ENCODE measurements around the gene MYMK.
"Not testable (repeated sequence)": the region's sequence is repeated elsewhere in the genome, so short reads cannot be mapped to it uniquely, and the experiment has no call there.

Gene MYMK, protein sequence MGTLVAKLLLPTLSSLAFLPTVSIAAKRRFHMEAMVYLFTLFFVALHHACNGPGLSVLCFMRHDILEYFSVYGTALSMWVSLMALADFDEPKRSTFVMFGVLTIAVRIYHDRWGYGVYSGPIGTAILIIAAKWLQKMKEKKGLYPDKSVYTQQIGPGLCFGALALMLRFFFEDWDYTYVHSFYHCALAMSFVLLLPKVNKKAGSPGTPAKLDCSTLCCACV

GRCh38 chr9:133524679-133525228 is at the start of gene MYMK:
MYMK (minus strand) TSS chr9:133524959; CDS start chr9:133524844, 115 bp downstream.
- no peak for DNase-seq

DNA sequence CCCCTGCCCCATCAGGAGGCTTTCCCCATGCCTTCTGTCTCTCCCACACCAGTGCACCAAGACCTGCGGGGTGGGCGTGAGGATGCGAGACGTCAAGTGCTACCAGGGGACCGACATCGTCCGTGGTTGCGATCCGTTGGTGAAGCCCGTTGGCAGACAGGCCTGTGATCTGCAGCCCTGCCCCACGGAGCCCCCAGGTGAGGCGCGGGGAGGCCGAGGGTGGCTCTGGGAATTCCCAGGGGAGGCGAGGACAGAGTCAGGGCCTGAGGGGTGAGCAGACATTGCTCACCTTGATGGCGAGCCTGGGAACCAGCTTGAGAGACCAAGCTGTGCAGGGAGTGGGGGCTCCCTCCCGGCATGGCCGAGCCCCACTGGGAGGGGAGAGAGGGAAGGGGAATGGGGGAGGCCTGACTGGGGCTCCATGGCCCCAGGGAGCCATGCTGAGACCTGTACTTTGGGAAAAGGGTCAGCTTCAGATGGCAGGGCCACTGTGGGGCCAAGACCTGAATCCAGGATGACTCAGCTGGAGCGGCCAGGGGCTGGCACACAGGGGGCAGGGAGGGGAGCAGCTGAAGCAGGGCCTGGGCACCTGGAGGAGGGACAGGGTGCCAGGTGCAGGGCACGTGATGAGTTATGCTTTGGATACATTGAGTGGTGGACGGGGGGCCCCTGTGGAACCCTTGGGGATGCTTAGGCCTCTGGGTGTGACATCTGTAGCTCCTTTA is 49.2 kb upstream of the MYMK start:
- no peak for DNase-seq

GRCh38 chr9:133572821-133573361 is 48.1 kb upstream of the MYMK start:
- no peak for DNase-seq

GRCh38 chr9:133571896-133572595 is 47.3 kb upstream of the MYMK start:
- no peak for DNase-seq

DNA sequence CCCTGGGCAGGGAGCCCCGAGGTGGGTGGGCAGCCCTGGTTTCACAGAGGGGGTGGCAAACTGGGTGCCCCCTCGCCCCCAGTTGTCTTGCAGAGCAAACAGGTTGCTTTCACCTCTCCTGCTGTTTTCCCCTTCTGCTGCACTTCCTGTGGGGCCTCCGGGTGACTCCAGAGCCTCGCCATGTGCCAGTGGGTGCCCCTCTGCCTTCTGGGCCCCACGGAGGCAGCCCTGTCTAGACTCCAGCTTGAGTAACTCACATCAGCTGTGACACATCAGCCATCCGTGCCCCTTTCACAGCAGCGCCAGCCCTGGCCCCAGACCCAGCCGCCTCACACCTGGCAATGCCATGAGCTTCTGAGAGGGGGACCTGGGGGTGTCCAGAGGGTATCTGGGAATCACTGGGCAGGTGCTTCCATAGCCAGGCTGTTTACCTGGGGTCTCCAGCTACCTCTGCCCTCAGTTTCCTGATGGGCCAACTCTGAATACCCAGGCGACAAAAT is 46.7 kb upstream of the MYMK start:
- no peak for DNase-seq

- no peak for DNase-seq
These were observed 45.9 kb upstream of the MYMK start for GRCh38 chr9:133570691-133571080.

GRCh38 chr9:133569891-133570690 is 45.3 kb upstream of the MYMK start:
- no peak for DNase-seq

GRCh38 chr9:133569121-133569785 is 44.5 kb upstream of the MYMK start:
- DNase-seq, result no peak

GRCh38 chr9:133568186-133568585 is 43.4 kb upstream of the MYMK start:
- DNase-seq, result no peak

DNA sequence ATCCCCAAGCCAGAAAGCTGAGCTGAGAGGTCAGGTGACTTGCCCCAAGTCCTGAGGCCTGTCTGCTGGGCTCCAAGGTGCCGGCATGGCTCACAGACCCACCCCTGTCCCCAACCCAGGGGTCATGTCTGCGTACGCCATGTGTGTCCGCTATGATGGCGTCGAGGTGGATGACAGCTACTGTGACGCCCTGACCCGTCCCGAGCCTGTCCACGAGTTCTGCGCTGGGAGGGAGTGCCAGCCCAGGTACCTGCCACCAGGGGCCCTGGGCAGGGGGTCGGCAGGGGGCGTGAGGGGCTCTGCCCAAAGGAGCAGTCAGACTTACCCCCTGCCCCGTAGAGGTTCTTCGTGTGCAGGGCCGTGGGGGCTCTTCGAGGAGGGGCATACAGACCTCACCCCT is 42.1 kb upstream of the MYMK start:
- DNase-seq, result no peak

GRCh38 chr9:133566382-133566781 is 41.6 kb upstream of the MYMK start:
- no peak for DNase-seq

GRCh38 chr9:133564451-133565116 is 39.8 kb upstream of the MYMK start:
- DNase-seq, result no peak

DNA sequence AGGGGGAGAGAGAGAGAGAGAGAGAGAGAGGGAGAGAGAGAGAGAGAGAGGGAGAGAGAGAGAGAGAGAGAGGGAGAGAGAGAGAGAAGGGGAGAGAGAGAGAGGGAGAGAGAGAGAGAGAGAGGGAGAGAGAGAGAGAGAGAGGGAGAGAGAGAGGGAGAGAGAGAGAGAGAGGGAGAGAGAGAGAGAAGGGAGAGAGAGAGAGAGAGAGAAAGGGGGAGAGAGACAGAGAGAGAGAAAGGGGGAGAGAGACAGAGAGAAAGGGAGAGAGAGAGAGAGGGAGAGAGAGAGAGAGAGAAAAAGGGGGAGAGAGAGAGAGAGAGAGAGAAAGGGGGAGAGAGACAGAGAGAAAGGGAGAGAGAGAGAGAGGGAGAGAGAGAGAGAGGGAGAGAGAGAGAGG is 39.1 kb upstream of the MYMK start:
- not testable (repeated sequence) for DNase-seq

DNA sequence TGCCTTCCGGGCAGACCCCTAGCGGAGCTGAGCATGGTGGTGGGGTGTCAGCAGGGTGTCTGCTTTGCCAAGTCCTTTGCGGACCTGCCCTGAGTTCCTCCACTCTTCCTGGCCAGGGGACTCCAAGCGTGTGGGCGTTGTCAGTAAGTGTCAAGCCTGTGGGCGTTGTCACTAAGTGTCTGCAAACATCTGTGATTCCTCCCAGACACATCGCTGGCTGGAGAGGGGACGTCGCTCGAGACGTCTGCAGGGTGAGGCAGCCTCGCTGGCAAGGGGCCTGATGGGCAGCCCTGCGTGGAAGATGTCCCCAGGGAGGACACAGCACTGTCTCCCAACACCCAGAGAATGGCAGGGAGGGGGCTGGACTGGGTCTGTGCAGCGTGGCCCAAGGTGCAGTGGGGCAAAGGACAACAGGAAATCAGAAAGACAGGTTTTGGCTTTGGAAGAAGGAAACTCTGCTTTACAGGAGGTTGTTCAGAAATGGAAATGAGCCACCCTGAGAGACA is 38.6 kb upstream of the MYMK start:
- no peak for DNase-seq

GRCh38 chr9:133562611-133563290 is 38.0 kb upstream of the MYMK start:
- no peak for DNase-seq

DNA sequence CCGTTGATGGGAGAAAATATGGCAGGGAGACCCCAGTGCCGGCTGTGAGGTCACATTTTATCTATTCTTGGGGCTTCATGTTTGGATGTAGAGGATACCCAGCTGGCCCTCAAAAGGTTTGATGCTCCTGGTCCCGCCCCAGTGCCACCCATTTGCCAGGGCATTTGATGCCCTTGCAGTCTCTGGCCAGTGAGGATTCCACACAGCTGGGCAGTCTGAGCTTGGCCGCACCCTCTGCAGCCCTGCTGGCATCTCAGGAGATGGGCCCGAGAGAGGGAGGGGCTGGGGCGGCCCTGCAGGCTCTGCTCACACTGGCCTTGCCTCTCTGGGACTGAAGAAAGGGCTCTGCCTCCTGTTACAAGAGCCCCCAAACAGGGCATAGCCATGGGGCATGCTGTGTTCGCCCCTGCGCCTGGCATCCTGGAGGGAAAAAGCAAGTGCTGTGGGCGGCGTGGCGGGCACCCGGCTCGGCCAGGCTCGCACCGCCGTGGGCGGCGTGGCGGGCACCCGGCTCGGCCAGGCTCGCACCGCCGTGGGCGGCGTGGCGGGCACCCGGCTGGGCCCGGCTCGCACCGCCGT is 37.3 kb upstream of the MYMK start:
- DNase-seq, result no peak

GRCh38 chr9:133560944-133561343 is 36.2 kb upstream of the MYMK start:
- DNase-seq, result no peak

DNA sequence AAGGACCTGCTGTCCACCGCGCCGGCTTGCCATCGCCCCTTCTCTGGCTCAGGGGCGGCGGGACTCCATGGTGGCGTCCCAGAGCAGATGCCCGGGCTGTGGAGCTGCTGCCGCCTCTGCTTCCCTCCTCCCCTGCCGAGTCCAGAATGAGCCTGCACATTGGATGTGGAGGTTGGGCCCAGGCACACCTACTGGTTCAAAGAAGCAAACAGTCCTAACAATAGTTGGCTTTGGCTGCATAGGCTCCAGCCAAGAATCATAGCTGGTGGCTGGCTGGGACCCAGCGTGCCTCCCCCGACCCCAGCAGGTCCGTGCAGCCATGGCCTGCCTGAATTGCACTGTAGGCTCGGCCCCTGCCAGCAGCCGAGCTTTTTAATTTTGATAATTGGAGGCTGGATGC is 35.6 kb upstream of the MYMK start:
- DNase-seq, result no peak

DNA sequence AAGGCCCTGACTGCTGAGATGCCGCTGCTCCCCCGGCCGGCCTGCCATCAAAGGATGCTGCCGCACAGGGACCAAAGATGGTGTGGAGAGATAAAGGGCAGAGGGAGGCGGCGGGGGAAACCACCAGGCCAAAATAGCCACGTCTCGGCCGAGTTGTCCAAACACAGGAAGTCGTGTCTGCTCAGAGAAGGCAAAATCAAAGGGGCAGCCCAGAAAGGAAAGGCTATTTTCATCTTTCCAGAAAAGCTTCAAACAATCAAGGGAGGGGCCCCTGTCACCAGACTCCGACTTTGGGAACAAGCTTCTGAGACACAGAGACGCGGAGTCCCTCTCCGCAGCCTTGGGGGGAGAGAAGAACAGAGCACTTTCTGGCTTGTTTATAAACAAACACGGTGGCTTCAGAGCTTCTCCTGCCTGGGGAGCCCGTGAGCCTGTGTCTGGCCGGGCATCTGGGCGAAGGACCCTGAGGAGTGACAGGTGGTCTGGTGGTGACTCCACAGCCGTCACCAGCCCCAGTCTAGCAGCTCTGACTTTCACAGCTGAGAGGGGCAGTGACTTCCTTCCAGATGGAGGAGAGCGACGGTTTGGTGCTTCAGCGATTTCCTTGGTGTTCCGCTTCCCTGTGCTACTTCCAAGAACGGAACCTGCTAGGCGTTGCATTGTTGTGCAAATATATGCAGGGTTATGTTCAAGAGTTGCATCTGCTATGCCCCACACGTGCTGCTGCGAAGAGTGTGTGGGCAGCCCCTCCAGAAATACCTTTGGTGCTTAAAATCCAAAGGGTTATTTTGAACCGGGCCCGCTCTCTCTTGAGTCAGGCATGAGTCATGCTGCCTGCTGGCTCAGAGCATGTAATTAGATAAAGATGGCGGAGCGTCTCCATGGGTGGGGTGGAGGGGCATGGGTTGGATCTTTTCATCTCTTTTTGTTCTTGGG is 33.7 kb upstream of the MYMK start:
- DNase-seq, result peak; percentile 93
